Frontal cortex (tissue), 4 donors: ENCODE results near the gene CDKN2AIP. TPM values are rescaled to one million over a fixed set of nuclear protein-coding genes. Genes with fewer than 3 reads are reported as not detected.
A peak's percentile ranks its signal among the peaks of the same experiment; 100 is the strongest.
"Not testable (repeated sequence)": the region's sequence is repeated elsewhere in the genome, so short reads cannot be mapped to it uniquely, and the experiment has no call there.

Source experiments
- DNase-seq, 2 donors: peaks; one replicate each; pipeline ENCODE4 v3.0.0; 2012; ENCODE audit warnings: low spot score in 2 of 2
- FAIRE-seq: peaks from 2 replicates; lab custom pipeline; 2012; peaks lifted over from hg19 to GRCh38; lab: Jason Lieb, UNC
- total RNA-seq: library from RNA; depleted of rRNA; stranded (reverse); fragments of >200 nt; gene quantifications from one replicate; pipeline ENCODE4 v1.2.3, GENCODE V29; 2014
- donor health status: control.
- donor health status: control.
- donor health status: control.

CDKN2AIP gene
- total RNA-seq, 1 donor from 2014 or later = 25.3 TPM

GRCh38 chr4:183443655-183444213 is 702 bp upstream of the CDKN2AIP start:
- FAIRE-seq (no peak), DNase-seq (peak; percentile 37 to 47)

- FAIRE-seq (no peak), DNase-seq (peak in 1 of 2 donors; percentile 54)
Observed at GRCh38 chr4:183445097-183445428, 627 bp downstream of the CDKN2AIP start.

DNA sequence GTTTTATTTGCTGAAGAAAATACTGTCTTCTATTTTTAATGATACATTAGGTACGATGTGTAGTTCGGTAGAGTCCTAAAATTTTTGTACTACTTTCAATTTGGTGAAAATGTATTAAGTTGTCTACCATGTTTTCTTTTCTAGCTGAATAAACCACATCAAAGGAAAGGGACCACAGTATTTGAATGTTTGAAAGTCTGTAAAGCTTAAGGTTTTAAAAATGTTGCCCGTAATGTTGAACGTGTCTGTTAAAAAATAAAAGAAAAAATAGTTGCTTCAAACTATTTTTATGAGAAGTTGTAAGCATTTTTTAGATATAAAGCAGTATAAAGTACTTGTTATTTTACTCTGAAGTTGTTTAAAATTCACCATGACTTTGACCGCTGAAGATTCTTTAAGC is 3.2 kb downstream of the CDKN2AIP start:
- DNase-seq (no peak), FAIRE-seq (no peak)

DNA sequence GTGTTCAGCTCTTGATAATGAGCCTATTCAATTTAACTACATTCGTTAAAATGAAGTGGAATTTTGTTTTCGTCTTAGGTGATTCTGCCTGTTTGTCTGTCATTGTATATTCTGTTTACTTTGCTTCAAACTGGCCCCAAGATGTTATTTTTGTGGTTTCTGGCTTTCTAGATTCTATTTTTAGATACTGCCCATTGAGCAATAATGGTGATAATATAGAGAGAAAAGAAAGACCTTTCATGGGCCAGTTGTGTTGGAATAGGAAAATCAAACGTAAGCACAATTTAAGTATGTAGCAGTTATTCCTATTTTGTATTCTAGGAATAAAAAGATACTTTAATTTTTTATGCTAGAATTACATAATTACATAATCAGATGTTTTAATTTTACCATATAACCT is 4.0 kb downstream of the CDKN2AIP start:
- FAIRE-seq = no peak

GRCh38 chr4:183449193-183449882 is 4.9 kb downstream of the CDKN2AIP start:
- no peak for DNase-seq

More for the DNA sequence above, 4.0 kb downstream of the CDKN2AIP start:
- DNase-seq = no peak

DNA sequence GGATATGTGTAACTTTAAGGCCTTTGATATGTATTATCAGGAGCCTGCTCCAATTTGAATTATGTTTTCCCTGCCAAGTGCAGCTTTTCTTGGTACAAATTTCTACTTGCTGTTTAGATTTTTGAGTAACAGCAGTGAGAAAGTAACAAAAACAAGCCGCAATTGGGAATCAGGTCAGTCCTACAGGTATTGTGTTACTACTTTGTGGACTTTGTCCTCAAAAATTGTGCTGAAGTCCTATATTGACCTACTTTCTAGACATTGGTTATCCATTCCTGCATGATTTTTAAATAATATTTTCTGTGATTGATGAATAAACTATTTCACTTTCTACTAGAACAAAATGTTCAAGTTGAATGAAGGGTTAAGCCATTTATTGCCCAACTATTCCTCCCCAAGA is 5.7 kb downstream of the CDKN2AIP start:
- no peak for DNase-seq
- FAIRE-seq = no peak

More at GRCh38 chr4:183449193-183449882, 4.9 kb downstream of the CDKN2AIP start:
- no peak for FAIRE-seq

DNA sequence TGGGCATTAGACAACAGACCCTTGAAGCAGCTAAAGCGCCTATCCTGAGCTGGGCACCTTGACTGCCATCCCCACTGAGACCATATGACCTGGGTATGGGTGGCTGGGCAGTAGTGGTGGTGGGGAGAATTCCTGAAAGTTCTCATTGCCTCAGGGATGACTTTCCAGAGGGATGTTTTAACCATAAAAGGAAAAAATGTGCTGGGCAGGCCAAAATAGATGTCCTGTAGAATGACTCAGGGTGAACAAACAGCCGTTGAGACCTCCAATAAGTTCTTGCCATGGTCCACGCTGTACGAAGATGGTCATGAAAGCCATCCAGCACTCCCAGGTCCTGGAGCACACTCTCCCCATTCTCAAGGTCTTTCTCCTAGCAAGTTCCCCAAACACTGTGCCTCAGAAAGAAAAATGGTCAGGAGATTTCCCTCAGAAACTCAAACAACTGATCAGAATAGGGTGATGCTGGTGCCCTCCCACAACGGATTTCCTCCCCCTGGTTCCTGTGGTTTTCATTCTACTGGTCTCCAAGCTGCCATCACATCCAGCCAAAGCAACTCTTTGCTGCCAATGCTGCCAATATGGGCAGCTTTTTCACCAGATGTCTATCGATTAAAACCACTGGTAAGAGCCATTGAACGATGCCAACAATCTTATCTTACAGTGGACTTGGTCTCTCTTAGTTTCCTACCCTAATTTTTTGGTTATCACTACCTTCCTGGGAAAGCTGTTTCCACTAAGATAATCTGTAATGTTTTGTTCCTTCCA is 11.2 kb downstream of the CDKN2AIP start:
- DNase-seq = no peak
- no peak for FAIRE-seq

DNA sequence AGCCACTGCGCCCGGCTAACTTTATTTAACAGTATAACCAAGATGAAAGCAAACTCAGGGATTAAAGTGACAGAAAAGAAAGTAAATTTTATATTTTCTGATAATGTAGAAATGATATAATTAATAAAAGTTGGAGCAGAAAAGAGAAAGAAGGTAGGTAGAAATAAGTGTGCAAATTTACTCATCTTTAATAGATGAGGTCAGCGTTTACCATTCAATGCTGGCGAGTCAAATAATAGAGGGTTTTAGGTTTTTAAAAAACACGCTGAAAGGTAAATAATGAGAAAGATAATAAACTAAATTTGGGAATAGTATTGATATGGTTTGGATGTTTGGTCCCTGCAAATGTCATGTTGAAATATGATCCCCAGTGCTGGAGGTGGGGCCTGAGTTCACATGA is 13.6 kb downstream of the CDKN2AIP start:
- FAIRE-seq (no peak), DNase-seq (no peak)

DNA sequence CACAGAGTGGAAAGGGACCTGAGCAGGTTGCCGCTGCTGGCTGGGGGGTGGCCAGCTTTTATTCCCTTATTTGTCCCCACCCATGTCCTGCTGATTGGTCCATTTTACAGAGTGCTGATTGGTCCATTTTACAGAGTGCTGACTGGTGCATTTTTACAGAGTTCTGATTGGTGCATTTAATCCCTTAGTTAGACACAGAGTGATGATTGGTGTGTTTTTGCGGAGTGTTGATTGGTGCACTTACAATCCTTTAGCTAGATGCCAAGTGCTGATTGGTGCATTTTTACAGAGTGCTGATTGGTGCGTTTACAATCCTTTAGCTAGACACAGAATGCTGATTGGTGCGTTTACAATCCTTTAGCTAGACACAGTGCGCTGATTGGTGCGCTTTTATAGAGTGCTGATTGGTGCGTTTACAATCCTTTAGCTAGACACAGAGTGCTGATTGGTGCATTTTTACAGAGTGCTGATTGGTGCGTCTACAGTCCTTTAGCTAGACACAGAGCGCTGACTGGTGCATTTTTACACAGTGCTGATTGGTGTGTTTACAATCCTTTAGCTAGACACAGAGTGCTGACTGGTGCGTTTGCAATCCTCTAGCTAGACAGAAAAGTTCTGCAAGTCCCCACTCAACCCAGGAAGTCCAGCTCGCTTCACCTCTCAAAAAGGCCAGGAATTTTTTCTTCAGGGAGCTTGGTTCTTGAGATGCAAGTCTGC is 19.6 kb downstream of the CDKN2AIP start:
- not testable (repeated sequence) for DNase-seq, FAIRE-seq

- not testable (repeated sequence) for DNase-seq, FAIRE-seq
Observed at GRCh38 chr4:183465879-183466278, 21.4 kb downstream of the CDKN2AIP start.

DNA sequence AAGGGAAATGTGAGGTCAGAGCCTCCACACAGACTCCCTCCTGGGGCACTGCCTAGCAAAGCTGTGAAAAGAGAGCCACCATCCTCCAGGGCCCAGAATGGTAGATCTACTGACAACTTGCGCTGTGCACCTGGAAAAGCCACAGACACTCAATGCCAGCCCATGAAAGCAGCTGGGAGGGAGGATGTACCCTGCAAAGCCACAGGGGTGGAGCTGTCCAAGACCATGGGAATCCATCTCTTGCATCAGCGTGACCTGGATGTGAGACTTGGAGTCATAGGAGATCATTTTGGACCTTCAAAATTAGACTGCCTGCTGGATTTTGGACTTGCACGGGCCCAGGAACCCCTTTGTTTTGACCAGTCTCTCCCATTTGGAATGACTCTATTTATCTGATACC is 22.8 kb downstream of the CDKN2AIP start:
- DNase-seq (no peak), FAIRE-seq (no peak)

GRCh38 chr4:183468210-183469095 is 24.0 kb downstream of the CDKN2AIP start:
- no peak for DNase-seq
- FAIRE-seq = no peak

GRCh38 chr4:183469285-183469684 is 24.8 kb downstream of the CDKN2AIP start:
- DNase-seq = no peak
- no peak for FAIRE-seq

GRCh38 chr4:183469936-183470335 is 25.5 kb downstream of the CDKN2AIP start:
- DNase-seq (no peak), FAIRE-seq (no peak)

- no peak for DNase-seq
- FAIRE-seq = no peak
Observed at GRCh38 chr4:183470821-183471220, 26.4 kb downstream of the CDKN2AIP start.

- FAIRE-seq (peak; percentile 23), DNase-seq (peak; percentile 64 to 72)
Observed at GRCh38 chr4:183471946-183472708, 27.7 kb downstream of the CDKN2AIP start.

DNA sequence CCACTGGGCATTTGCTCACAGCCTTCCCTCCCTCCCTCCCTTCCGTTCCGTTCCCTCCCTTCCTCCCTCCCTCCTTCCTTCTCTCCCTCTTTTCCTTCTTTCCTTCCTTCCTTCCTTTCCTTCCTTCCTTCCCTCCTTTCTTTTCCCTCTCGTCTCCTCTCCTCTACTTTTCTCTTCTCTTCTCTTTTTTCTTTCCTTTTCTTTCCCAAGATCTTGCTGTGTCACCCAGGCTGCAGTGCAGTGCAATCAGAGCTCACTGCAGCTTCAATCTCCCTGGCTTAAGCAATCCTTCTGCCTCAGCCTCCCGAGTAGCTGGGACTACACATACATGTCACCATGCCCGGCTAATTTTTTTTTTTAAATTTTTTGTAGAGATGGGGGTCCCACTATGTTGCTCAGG is 33.7 kb downstream of the CDKN2AIP start:
- no peak for FAIRE-seq
- DNase-seq = no peak

- DNase-seq (no peak), FAIRE-seq (no peak)
Observed at GRCh38 chr4:183478926-183479325, 34.5 kb downstream of the CDKN2AIP start.
